ENCODE data around the gene NYNRIN. TPM values are rescaled to one million over a fixed set of nuclear protein-coding genes. Genes with fewer than 3 reads are reported as not detected.

NYNRIN gene
- total and polyA plus RNA-seq, 2 of the 4 experiments (the other 2 are of a cell fraction) = 2.2 to 5.4 TPM

GRCh38 chr14:24414077-24414476 lies 15.3 kb downstream of the NYNRIN start:
- H3K36me3 ChIP-seq (ENCODE audit: control insufficient read depth, insufficient read depth, low read length) = peaks cover 30% of the 10 kb centered on the region; the same call in 1 of the 2 replicates
- in situ Hi-C loops (cut with MboI; ENCODE audit: low sequenced_read_pairs) (no loop called here), dilution Hi-C loops (cut with HindIII; ENCODE audit: low sequenced_read_pairs, unreplicated experiment) (no loop called here), intact Hi-C loops (cut with micrococcal nuclease) (no loop called here)
- H3K4me3 ChIP-seq (ENCODE audit: insufficient read depth, low read depth, low read length) = no peak overlapping the region
- H3K27me3 ChIP-seq (ENCODE audit: control insufficient read depth, insufficient read depth, low read length) = peaks cover 8% of the 10 kb centered on the region
- ATAC-seq (ENCODE audit: low read depth) (no peak), DNase-seq (no peak)
- H3K79me1 ChIP-seq (ENCODE audit: low read depth in 1 of 2, low read length in 2 of 2) = no peaks in the 10 kb centered on the region; a peak in 1 of 4 replicates
- no peak overlapping the region for H3K27ac ChIP-seq (ENCODE audit: insufficient read depth, low read length)
- no peak overlapping the region for H3K4ac ChIP-seq (ENCODE audit: low read depth, low read length)
- no peak overlapping the region for H3K23ac ChIP-seq (ENCODE audit: low read depth, low read length)
- H2BK15ac ChIP-seq (ENCODE audit: low read depth, low read length) = no peak overlapping the region
- H4K8ac ChIP-seq (ENCODE audit: low read depth in 2 of 2, low read length in 2 of 2) = no peak overlapping the region
- H2BK120ac ChIP-seq (ENCODE audit: low read depth, low read length) = no peak overlapping the region
- H3K18ac ChIP-seq (ENCODE audit: low read depth, low read length) = no peak overlapping the region
- WGBS, 2 experiments (ENCODE audit: extremely low coverage in 2 of 2, insufficient read length in 1 of 2) = no CpG with 5 or more reads among the region's 1 CpG
- no peaks in the 10 kb centered on the region for H3K9me3 ChIP-seq (ENCODE audit: control insufficient read depth, insufficient read depth, low read length)
- H2BK20ac ChIP-seq (ENCODE audit: low read depth, low read length) = no peak overlapping the region
- 0 out of 2 replicates have a peak, but pooled peaks cover 3% of the 10 kb centered on the region for H4K20me1 ChIP-seq (ENCODE audit: insufficient read depth, low read length)
- H3K9ac ChIP-seq (ENCODE audit: low read depth, low read length) = no peak overlapping the region
- H2AK9ac ChIP-seq (replicated peaks; ENCODE audit: low read depth, low read length, poor library complexity) = no peak overlapping the region
- H3K4me2 ChIP-seq (ENCODE audit: low read depth, low read length) = no peak overlapping the region
- ChIA-PET POLR2A (ENCODE audit: unreplicated experiment) (no interaction called here), CTCF (no interaction called here)
- H2AFZ ChIP-seq (replicated peaks; ENCODE audit: low read length, poor library complexity) = no peak overlapping the region
- no peak overlapping the region for H3K56ac ChIP-seq (ENCODE audit: extremely low read depth, insufficient read depth, low read length)
- H4K5ac ChIP-seq (ENCODE audit: low read depth, low read length) = no peak overlapping the region
- H3K9me1 ChIP-seq (ENCODE audit: insufficient read depth, low read length) = peaks cover 6% of the 10 kb centered on the region; the same call in 1 of the 2 replicates
- no peak overlapping the region for H3K14ac ChIP-seq (replicated peaks; ENCODE audit: low read depth, low read length)
- TF ChIP-seq MXI1 (IDR thresholded peaks at IDR 0.05; ENCODE audit: borderline replicate concordance, low read depth, low read length) (no peak), FOS (IDR thresholded peaks at IDR 0.05; ENCODE audit: low read depth, low read length) (no peak), SMC3 (IDR thresholded peaks at IDR 0.05; ENCODE audit: low read depth, low read length) (no peak), NFE2L2 (IDR thresholded peaks at IDR 0.05; ENCODE audit: low read depth, low read length) (no peak), MAZ (IDR thresholded peaks at IDR 0.05; ENCODE audit: borderline replicate concordance, low read depth, low read length) (no peak), ELK1 (IDR thresholded peaks at IDR 0.05; ENCODE audit: borderline replicate concordance, low read depth, low read length) (no peak), RCOR1 (IDR thresholded peaks at IDR 0.05; ENCODE audit: insufficient replicate concordance, low read length) (no peak), MAFK (IDR thresholded peaks at IDR 0.05; ENCODE audit: low read depth, low read length) (no peak), CEBPB (IDR thresholded peaks at IDR 0.05; ENCODE audit: low read depth, low read length) (no peak), RAD21 (IDR thresholded peaks at IDR 0.05; ENCODE audit: low read length) (no peak), USF2 (IDR thresholded peaks at IDR 0.05; ENCODE audit: low read depth, low read length) (no peak), CTCF (conservative IDR thresholded peaks at IDR 0.05; ENCODE audit: low read depth, low read length) (no peak), BHLHE40 (IDR thresholded peaks at IDR 0.05; ENCODE audit: low read depth, low read length) (no peak)
- no peak overlapping the region for H2BK5ac ChIP-seq (ENCODE audit: low read depth, low read length, poor library complexity, severe bottlenecking)
- no peaks in the 10 kb centered on the region for H3K4me1 ChIP-seq (ENCODE audit: control insufficient read depth, insufficient read depth, low read length)
- H2AK5ac ChIP-seq (ENCODE audit: low read depth, low read length) = no peak overlapping the region
- no peak overlapping the region for H4K91ac ChIP-seq (ENCODE audit: insufficient read depth, low read depth, low read length)
- no TSS peak for BruUV-seq (replicated peaks)

Measured in IMR-90 (cell line).